ENCODE results near the gene NAT10. TPM values are rescaled to one million over a fixed set of nuclear protein-coding genes. Genes with fewer than 3 reads are reported as not detected.

NAT10 gene
- polyA plus RNA-seq, 4 donors = 8.9 to 36.3 (median 20.6) TPM

GRCh38 chr11:34114471-34114870 lies 9.0 kb downstream of the NAT10 start:
- no peaks in the 10 kb centered on the region for H3K27me3 ChIP-seq (ENCODE audit: control insufficient read depth in 3 of 3, insufficient read depth in 3 of 3, low read length in 3 of 3)
- WGBS, 3 donors = 85 to 95% (median 93%) methylated on average over 5 of the region's 5 CpGs
- DNase-seq = no peak
- no peak overlapping the region for H3K4me3 ChIP-seq (ENCODE audit: low read depth in 1 of 3, low read length in 3 of 3)
- H3K4me1 ChIP-seq (ENCODE audit: control insufficient read depth in 3 of 3, insufficient read depth in 2 of 3, low read depth in 1 of 3, low read length in 2 of 3) = no peaks in the 10 kb centered on the region
- FAIRE-seq = no peak
- H3K9me3 ChIP-seq (ENCODE audit: control insufficient read depth in 2 of 2, insufficient read depth in 1 of 2, low read depth in 1 of 2, low read length in 1 of 2) = no peaks in the 10 kb centered on the region
- peaks cover 28 to 50% (median 36%) of the 10 kb centered on the region in 3 donors for H3K36me3 ChIP-seq (ENCODE audit: control insufficient read depth in 3 of 3, insufficient read depth in 2 of 3, low read depth in 1 of 3, low read length in 3 of 3)
- no peak overlapping the region for H3K27ac ChIP-seq (ENCODE audit: low read depth in 1 of 3, low read length in 2 of 3)

GRCh38 chr11:34120651-34121050 lies 15.2 kb downstream of the NAT10 start:
- Histone ChIP-seq H3K4me1 (ENCODE audit: control insufficient read depth in 3 of 3, insufficient read depth in 2 of 3, low read depth in 1 of 3, low read length in 2 of 3) (no peaks in the 10 kb centered on the region), H3K27ac (ENCODE audit: low read depth in 1 of 3, low read length in 2 of 3) (no peak overlapping the region), H3K27me3 (ENCODE audit: control insufficient read depth in 3 of 3, insufficient read depth in 3 of 3, low read length in 3 of 3) (no peaks in the 10 kb centered on the region), H3K36me3 (ENCODE audit: control insufficient read depth in 3 of 3, insufficient read depth in 2 of 3, low read depth in 1 of 3, low read length in 3 of 3) (peaks cover 28 to 47% (median 29%) of the 10 kb centered on the region in 3 donors), H3K4me3 (ENCODE audit: low read depth in 1 of 3, low read length in 3 of 3) (no peak overlapping the region), H3K9me3 (ENCODE audit: control insufficient read depth in 2 of 2, insufficient read depth in 1 of 2, low read depth in 1 of 2, low read length in 1 of 2) (no peaks in the 10 kb centered on the region)
- DNase-seq (no peak), FAIRE-seq (no peak)
- WGBS, 3 donors = 96 to 99% (median 98%) methylated on average over 4 of the region's 4 CpGs

- FAIRE-seq (no peak), DNase-seq (no peak)
- H3K4me3 ChIP-seq (ENCODE audit: low read depth in 1 of 3, low read length in 3 of 3) = no peak overlapping the region
- H3K27me3 ChIP-seq (ENCODE audit: control insufficient read depth in 3 of 3, insufficient read depth in 3 of 3, low read length in 3 of 3) = no peaks in the 10 kb centered on the region
- no peaks in the 10 kb centered on the region for H3K9me3 ChIP-seq (ENCODE audit: control insufficient read depth in 2 of 2, insufficient read depth in 1 of 2, low read depth in 1 of 2, low read length in 1 of 2)
- 88 to 92% (median 88%) methylated on average over 4 of the region's 4 CpGs for WGBS, 3 donors
- no peak overlapping the region for H3K27ac ChIP-seq (ENCODE audit: low read depth in 1 of 3, low read length in 2 of 3)
- H3K36me3 ChIP-seq (ENCODE audit: control insufficient read depth in 3 of 3, insufficient read depth in 2 of 3, low read depth in 1 of 3, low read length in 3 of 3) = peaks cover 14 to 44% (median 25%) of the 10 kb centered on the region in 3 donors
- H3K4me1 ChIP-seq (ENCODE audit: control insufficient read depth in 3 of 3, insufficient read depth in 2 of 3, low read depth in 1 of 3, low read length in 2 of 3) = no peaks in the 10 kb centered on the region
Observed at GRCh38 chr11:34124885-34125668, 19.6 kb downstream of the NAT10 start.

- peaks cover 17 to 48% (median 23%) of the 10 kb centered on the region in 3 donors for H3K36me3 ChIP-seq (ENCODE audit: control insufficient read depth in 3 of 3, insufficient read depth in 2 of 3, low read depth in 1 of 3, low read length in 3 of 3)
- DNase-seq = no peak
- no peaks in the 10 kb centered on the region for H3K4me1 ChIP-seq (ENCODE audit: control insufficient read depth in 3 of 3, insufficient read depth in 2 of 3, low read depth in 1 of 3, low read length in 2 of 3)
- no peaks in the 10 kb centered on the region for H3K27me3 ChIP-seq (ENCODE audit: control insufficient read depth in 3 of 3, insufficient read depth in 3 of 3, low read length in 3 of 3)
- 90 to 95% (median 93%) methylated on average over 12 of the region's 12 CpGs for WGBS, 3 donors
- H3K9me3 ChIP-seq (ENCODE audit: control insufficient read depth in 2 of 2, insufficient read depth in 1 of 2, low read depth in 1 of 2, low read length in 1 of 2) = no peaks in the 10 kb centered on the region
- no peak overlapping the region for H3K4me3 ChIP-seq (ENCODE audit: low read depth in 1 of 3, low read length in 3 of 3)
- no peak overlapping the region for H3K27ac ChIP-seq (ENCODE audit: low read depth in 1 of 3, low read length in 2 of 3)
- FAIRE-seq = no peak
Observed at GRCh38 chr11:34126959-34127848, 21.8 kb downstream of the NAT10 start.

- Histone ChIP-seq H3K4me1 (ENCODE audit: control insufficient read depth in 3 of 3, insufficient read depth in 2 of 3, low read depth in 1 of 3, low read length in 2 of 3) (no peaks in the 10 kb centered on the region), H3K27me3 (ENCODE audit: control insufficient read depth in 3 of 3, insufficient read depth in 3 of 3, low read length in 3 of 3) (no peaks in the 10 kb centered on the region), H3K27ac (ENCODE audit: low read depth in 1 of 3, low read length in 2 of 3) (no peak overlapping the region), H3K36me3 (ENCODE audit: control insufficient read depth in 3 of 3, insufficient read depth in 2 of 3, low read depth in 1 of 3, low read length in 3 of 3) (peaks cover 17 to 47% (median 23%) of the 10 kb centered on the region in 3 donors), H3K9me3 (ENCODE audit: control insufficient read depth in 2 of 2, insufficient read depth in 1 of 2, low read depth in 1 of 2, low read length in 1 of 2) (no peaks in the 10 kb centered on the region), H3K4me3 (ENCODE audit: low read depth in 1 of 3, low read length in 3 of 3) (no peak overlapping the region)
- WGBS, 3 donors = 98 to 100% (median 99%) methylated on average over 3 of the region's 3 CpGs
- DNase-seq (no peak), FAIRE-seq (no peak)
Observed at GRCh38 chr11:34128824-34129223, 23.4 kb downstream of the NAT10 start.

- Histone ChIP-seq H3K27ac (ENCODE audit: low read depth in 1 of 3, low read length in 2 of 3) (no peak overlapping the region), H3K4me3 (ENCODE audit: low read depth in 1 of 3, low read length in 3 of 3) (no peak overlapping the region), H3K27me3 (ENCODE audit: control insufficient read depth in 3 of 3, insufficient read depth in 3 of 3, low read length in 3 of 3) (no peaks in the 10 kb centered on the region), H3K36me3 (ENCODE audit: control insufficient read depth in 3 of 3, insufficient read depth in 2 of 3, low read depth in 1 of 3, low read length in 3 of 3) (peaks cover 19 to 65% (median 28%) of the 10 kb centered on the region in 3 donors), H3K4me1 (ENCODE audit: control insufficient read depth in 3 of 3, insufficient read depth in 2 of 3, low read depth in 1 of 3, low read length in 2 of 3) (no peaks in the 10 kb centered on the region), H3K9me3 (ENCODE audit: control insufficient read depth in 2 of 2, insufficient read depth in 1 of 2, low read depth in 1 of 2, low read length in 1 of 2) (no peaks in the 10 kb centered on the region)
- WGBS, 3 donors = 91 to 97% (median 94%) methylated on average over 4 of the region's 4 CpGs
- no peak for FAIRE-seq
- DNase-seq = no peak
Observed at GRCh38 chr11:34132261-34132965, 27.0 kb downstream of the NAT10 start.

GRCh38 chr11:34134765-34135164 lies 29.3 kb downstream of the NAT10 start:
- no peak for DNase-seq
- Histone ChIP-seq H3K27ac (ENCODE audit: low read depth in 1 of 3, low read length in 2 of 3) (no peak overlapping the region), H3K4me1 (ENCODE audit: control insufficient read depth in 3 of 3, insufficient read depth in 2 of 3, low read depth in 1 of 3, low read length in 2 of 3) (no peaks in the 10 kb centered on the region), H3K36me3 (ENCODE audit: control insufficient read depth in 3 of 3, insufficient read depth in 2 of 3, low read depth in 1 of 3, low read length in 3 of 3) (peaks cover 27 to 77% (median 29%) of the 10 kb centered on the region in 3 donors), H3K9me3 (ENCODE audit: control insufficient read depth in 2 of 2, insufficient read depth in 1 of 2, low read depth in 1 of 2, low read length in 1 of 2) (no peaks in the 10 kb centered on the region), H3K4me3 (ENCODE audit: low read depth in 1 of 3, low read length in 3 of 3) (no peak overlapping the region), H3K27me3 (ENCODE audit: control insufficient read depth in 3 of 3, insufficient read depth in 3 of 3, low read length in 3 of 3) (no peaks in the 10 kb centered on the region)
- WGBS, 3 donors = 88 to 92% (median 91%) methylated on average over 5 of the region's 5 CpGs
- no peak for FAIRE-seq

GRCh38 chr11:34135439-34135838 lies 30.0 kb downstream of the NAT10 start:
- FAIRE-seq = no peak
- no peaks in the 10 kb centered on the region for H3K27me3 ChIP-seq (ENCODE audit: control insufficient read depth in 3 of 3, insufficient read depth in 3 of 3, low read length in 3 of 3)
- DNase-seq = no peak
- no peak overlapping the region for H3K27ac ChIP-seq (ENCODE audit: low read depth in 1 of 3, low read length in 2 of 3)
- H3K4me3 ChIP-seq (ENCODE audit: low read depth in 1 of 3, low read length in 3 of 3) = no peak overlapping the region
- no peaks in the 10 kb centered on the region for H3K4me1 ChIP-seq (ENCODE audit: control insufficient read depth in 3 of 3, insufficient read depth in 2 of 3, low read depth in 1 of 3, low read length in 2 of 3)
- 93 to 96% (median 94%) methylated on average over 3 of the region's 3 CpGs for WGBS, 3 donors
- peaks cover 31 to 81% (median 32%) of the 10 kb centered on the region in 3 donors for H3K36me3 ChIP-seq (ENCODE audit: control insufficient read depth in 3 of 3, insufficient read depth in 2 of 3, low read depth in 1 of 3, low read length in 3 of 3)
- no peaks in the 10 kb centered on the region for H3K9me3 ChIP-seq (ENCODE audit: control insufficient read depth in 2 of 2, insufficient read depth in 1 of 2, low read depth in 1 of 2, low read length in 1 of 2)

All from small intestine (tissue), 7 donors.